SU-DHL-6 (cell line): ENCODE results near the gene UBAP1.

Source experiments
- EZH2phosphoT487 ChIP-seq: fragments of 200-600 bp; sonication (generic), shearing (Covaris generic); conservative IDR thresholded peaks from 2 replicates; pipeline ENCODE4 v1.6.1; 2018; ENCODE audit warnings: mild to moderate bottlenecking, antibody characterized with exemption, low read length, moderate library complexity, mixed read lengths
- TF ChIP-seq, protein P1 (sequence below): fragments of 200-600 bp; sonication (generic); IDR thresholded peaks from one replicate; pipeline ENCODE4 v1.5.1; 2017; ENCODE audit warnings: antibody characterized with exemption, mild to moderate bottlenecking, low read length, moderate library complexity; ENCODE audit not compliant: insufficient read depth, poor library complexity, severe bottlenecking

DNA sequence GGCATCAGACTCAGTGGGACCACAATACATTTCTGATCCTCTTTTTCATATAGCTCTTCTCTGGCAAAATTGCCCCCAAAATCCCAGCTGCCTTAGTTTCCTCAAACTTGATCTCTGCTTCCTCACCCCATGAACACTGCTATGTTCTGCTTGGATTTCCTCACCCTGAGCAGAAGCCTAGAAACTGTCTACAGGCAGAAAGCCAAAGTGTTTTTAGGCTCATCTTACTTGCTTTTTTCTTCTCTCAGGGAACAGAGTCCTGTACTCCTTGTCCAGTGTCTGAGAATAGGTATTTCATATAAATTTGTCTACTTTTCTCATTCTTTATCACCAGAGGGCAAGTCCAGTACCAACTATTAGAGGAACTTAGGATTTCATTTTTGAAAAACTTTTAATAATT, 21.5 kb upstream of the UBAP1 start:
- TF ChIP-seq, protein P1, sequence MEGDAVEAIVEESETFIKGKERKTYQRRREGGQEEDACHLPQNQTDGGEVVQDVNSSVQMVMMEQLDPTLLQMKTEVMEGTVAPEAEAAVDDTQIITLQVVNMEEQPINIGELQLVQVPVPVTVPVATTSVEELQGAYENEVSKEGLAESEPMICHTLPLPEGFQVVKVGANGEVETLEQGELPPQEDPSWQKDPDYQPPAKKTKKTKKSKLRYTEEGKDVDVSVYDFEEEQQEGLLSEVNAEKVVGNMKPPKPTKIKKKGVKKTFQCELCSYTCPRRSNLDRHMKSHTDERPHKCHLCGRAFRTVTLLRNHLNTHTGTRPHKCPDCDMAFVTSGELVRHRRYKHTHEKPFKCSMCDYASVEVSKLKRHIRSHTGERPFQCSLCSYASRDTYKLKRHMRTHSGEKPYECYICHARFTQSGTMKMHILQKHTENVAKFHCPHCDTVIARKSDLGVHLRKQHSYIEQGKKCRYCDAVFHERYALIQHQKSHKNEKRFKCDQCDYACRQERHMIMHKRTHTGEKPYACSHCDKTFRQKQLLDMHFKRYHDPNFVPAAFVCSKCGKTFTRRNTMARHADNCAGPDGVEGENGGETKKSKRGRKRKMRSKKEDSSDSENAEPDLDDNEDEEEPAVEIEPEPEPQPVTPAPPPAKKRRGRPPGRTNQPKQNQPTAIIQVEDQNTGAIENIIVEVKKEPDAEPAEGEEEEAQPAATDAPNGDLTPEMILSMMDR = no peak
- TF ChIP-seq EZH2phosphoT487 = no peak
